GM04503 (cell line): ENCODE results near the gene CTTNBP2.

Source experiments
- DNase-seq: peaks from one replicate; pipeline ENCODE4 v3.0.0-alpha.2; 2012; ENCODE audit warnings: low read depth

The CTTNBP2 gene

DNA sequence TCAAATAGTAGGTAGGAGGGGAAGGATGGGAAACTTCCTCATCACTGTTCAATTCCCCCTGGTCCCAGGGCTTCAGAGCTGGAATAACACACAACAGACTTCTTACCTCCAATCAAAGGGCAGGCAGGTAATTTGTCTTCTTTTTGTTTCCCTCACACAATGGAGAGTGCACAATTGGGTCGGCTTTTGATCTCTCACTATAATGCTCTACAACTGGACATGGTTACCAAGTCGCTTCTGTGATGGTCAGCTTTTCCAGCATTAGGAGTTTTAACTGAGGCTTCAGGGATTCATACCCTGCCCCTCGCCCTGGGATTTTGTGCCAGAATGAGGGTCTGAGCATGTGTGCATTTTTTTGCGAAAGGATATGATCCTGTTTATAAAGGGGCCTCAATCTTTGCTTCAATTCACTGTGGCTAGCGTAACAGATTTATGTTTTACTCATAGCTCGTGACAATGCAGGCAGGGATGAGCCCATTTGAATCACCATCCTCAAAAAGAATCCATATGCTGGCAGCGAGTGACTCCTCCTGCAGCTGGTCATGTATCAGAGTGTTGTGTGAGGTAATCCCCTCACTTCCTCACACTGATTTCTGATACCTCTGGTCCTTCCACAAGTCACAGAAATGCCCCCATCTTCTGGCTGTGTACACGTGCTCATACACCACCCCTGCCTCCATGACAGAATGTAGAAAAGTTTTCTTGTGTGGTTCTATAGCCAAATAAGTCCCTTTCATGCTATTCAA is 189.6 kb downstream of the CTTNBP2 start:
- no peak for DNase-seq

DNA sequence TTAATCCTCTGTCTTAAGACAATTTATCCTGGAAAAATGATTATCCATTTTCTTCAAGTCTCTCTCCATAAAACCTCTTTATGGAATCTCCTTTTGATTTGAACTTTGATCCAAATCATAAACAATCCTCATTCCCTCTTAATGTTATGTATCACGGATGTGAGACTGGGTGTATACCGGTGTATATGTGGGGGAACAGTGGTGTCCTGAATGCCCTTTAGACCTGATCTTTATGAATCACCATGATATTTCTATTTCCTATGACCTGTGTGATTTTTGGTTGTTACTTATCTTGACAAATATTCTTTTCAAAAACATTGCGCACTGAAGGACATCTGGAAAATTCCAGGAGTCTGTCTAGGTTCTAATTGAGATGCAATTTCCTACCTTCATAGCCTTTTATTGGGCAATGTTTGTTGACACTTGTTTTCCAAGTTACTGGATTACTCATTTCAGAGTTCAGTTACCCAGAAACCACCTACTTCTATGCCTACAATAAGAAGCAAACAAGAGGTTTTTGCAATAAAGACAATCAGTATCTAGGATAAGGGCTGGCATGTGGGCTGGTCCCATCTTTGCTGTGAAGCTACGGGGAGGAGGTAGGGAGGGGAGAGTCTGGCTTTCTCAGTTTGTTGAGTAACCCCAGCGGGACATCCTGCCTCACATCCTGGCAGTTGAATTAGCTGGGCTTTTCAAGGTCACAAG is 190.4 kb downstream of the CTTNBP2 start:
- DNase-seq = no peak

DNA sequence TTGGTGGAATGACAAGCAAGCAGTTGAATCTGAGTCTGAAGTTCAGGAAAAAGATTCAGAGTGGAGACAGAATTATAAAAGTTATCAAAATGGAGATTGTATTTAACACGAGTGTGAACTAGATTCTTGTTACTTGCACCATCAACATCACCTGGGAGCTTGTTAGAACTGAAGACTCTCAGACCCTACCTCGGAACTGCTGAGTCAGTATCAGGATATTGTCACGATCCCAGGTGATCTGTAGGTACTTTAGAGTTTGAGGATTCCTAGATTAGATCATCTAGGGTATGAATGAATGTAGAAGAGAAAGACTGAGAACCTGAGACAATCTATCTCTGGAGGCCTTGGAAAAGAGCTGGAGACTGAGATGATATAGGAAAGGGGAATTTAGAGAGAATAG is 194.1 kb downstream of the CTTNBP2 start:
- DNase-seq = no peak

DNA sequence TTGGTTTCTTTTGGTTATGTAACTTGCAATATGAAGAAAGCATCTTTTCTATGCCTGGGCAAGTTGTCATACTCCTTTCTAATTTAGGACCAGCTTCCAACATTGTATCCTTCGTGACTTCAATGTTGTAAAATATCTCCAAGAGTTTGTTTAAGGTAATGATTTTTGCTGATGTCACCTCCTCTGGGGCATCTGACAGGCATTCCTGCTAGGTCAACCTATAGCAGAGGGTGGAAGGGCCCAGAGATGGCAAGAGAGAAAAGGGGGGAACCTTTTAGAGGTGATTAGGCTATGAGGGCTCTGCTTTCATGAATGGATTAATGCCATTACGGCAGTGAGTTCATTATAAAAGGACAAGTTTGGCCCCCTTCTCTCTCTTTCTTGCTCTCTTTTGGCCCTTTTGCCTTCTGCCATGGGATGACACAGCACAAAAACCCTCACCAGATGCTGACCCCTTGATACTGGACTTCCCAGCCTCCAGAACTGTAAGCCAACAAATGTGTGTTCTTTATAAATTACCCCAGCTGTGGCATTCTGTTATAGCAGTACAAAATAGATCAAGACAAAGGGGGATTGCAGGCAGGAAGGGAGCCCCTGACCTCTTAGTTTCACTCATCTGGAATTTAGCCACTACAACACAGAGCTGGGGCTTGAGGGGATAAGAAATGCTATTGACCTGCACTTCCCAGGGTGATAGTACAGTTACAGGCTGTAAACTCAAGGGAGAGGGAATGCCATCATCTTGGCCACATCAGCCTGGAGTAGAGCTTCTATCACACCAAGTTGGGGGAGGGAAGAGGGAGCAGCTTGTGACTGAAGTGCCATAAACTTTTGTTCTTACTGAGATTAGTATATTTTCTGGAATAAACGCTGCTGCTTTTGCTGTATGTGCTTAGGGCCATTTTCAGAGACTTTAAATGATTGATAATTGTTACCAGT is 197.5 kb downstream of the CTTNBP2 start:
- no peak for DNase-seq

DNA sequence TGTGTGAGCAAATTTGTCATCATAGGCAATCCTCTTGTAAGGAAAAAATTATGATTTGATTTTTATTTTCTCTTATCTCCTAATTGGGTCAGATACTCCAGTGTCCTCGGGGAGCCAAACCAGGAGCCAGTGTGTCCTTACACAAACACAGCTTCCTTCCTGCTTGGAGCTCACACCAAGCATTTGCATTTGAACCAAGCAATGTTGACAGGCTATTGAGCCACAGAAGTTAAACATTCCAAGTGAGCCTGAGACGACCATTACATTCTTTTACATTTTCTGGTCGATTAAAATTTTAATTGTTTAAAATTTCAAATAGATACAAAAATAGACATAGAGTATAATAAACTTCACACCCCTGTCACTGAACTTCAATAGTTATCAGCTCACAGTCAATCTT is 198.6 kb downstream of the CTTNBP2 start:
- no peak for DNase-seq

DNA sequence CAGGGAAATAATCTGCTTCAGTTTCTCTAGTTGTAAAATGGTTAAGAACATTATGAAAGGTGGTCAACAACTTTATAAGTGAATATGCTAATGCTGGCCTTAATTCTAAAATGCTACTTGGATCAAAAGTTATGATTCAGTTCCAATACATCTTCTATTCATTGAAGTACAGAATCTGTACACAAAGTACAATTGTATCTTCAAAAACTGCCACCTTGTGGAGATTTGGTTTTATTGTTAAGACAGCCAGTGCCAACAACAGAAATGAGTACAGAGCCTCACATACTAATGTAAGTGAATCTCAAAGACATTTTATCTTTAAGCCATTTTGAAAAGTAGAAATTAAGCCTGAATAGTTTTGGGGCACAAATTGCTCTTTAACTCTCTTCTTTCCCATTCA is 199.4 kb downstream of the CTTNBP2 start:
- no peak for DNase-seq

DNA sequence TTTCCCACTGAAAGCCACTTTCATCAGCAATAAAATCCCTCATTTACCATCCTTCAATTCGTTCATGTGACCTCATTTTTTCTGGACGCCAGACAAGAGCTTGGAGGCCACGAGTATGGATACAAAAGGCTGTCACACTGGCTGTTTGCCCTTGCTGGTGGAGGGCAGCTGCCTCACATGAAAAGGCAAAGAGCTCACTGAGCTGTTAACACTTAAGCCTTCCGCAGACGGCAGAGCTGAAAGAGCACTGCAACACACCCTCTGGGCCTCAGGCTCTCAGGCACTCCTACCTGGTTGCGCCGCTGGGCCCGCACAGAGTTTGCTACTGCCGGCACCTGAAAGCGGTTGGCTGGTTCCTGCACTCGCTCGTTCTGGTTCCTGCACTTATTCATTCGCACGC is 199.9 kb downstream of the CTTNBP2 start:
- no peak for DNase-seq

DNA sequence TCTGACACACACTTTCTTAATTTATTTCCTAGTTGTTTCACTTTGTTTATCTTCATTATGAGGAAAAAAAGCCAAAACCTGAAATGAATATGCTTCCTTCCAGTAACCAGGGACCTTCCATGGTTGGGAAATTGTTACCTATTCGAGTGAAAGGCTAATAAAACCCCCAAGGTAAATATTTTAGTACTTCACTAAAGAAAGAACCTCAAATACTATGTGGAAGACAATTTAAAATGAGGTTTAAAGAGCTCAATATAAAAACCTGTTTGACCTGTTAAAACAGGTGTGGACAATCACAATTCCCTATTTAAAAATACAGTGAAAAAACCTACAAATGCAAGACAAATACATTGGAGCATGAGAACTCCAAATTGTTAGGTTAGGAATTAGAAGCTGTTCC is 200.8 kb downstream of the CTTNBP2 start:
- DNase-seq = no peak

DNA sequence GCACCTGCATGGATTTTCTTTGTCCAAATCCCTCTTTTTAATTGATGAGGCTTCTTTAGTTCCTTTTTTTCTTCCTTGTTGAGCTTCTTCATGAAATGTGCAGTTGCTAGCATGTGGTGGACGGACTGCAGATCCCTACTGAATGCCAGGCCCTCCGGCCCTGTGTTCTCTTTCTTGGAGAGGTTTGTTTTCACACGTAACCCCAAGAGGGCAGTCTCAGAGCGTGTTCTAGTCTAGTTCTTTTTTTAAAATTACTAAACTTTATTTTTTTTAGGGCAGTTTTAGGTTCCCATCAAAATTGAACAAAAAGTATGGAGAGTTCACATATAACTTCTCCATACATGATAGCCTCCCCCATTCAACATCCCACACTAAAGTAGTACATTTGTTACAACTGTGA is 203.4 kb downstream of the CTTNBP2 start:
- DNase-seq = no peak

DNA sequence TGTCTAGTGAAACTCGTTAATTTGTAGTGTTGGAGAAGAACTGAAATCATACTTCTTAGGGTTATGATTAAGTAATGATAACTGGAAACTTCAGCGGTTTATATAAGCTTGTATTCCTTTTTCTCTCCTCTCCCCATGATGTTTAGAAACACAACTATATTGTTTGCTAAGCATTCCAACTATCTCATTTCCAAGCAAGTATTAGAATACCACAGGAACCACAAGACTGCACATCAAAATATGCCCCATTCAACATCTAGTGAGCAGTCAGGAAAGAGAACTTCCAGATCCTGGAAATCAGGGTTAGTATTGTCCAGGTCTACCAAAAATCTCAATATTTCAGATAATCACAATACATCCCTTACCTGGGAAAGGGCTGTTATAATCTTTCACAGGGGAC is 205.8 kb downstream of the CTTNBP2 start:
- DNase-seq = no peak

DNA sequence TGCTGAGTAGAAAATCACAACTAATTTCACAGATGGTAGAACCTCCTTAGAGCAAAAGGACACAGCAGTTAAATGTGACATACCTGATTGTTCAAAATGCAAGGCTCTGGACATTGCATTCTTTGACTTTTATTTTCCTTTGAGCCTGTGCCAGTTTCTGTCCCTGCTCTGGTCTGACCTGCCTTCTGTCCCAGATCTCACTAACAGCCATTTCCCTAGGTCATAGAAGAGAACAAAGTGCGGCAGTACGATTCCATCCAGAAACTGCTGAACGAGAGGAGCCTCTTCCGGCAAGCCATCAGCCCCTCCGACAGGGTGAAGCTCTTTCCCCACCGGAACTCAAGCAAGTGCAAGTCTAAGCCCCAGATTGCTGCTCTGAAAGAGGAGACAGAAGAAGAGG is 206.6 kb downstream of the CTTNBP2 start:
- DNase-seq = no peak

DNA sequence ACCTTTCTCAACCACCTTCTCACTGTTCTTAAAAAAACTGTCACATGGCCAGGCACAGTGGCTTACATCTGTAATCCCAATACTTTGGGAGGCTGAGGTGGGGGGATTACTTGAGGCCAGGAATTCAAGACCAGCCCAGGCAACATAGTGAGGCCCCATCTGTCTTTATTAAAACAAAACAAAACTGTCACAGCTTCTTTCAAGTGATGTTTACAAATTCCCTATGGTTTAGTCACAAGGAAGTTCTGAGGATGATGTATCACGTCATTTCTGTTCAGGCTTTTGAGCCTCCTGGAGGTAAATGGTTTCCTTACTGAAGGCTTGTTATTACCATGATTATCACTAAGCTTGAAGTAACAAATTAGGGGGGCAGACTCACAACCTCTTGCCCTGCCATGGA is 207.2 kb downstream of the CTTNBP2 start:
- no peak for DNase-seq

DNA sequence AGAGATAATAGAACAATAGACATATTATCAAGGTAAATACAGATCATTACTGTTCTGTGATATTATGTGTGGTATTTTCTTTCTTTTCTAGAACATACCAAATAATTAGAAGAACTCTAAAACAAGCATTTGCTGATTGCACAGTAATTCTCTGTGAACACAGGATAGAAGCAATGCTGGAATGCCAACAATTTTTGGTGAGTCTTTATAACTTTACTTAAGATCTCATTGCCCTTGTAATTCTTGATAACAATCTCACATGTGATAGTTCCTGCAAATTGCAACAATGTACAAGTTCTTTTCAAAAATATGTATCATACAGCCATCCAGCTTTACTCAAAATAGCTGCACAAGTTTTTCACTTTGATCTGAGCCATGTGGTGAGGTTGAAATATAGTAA is 207.9 kb downstream of the CTTNBP2 start:
- no peak for DNase-seq

DNA sequence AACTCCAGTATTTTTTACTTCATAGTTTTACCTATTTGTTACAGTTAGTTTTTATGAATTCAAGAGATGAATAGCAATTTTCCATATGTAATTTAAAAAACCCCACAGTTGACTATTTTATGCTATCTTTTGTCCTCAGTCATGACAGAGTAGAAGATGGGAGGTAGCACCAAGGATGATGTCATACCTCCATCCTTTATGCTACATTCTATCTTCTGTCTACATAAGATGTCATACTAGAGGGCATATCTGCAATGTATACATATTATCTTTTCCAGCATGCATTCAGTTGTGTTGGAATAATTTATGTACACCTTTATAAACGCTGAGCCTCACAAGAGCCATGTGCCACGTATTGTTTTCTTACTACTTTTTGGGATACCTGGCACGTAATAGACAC is 209.2 kb downstream of the CTTNBP2 start:
- no peak for DNase-seq

DNA sequence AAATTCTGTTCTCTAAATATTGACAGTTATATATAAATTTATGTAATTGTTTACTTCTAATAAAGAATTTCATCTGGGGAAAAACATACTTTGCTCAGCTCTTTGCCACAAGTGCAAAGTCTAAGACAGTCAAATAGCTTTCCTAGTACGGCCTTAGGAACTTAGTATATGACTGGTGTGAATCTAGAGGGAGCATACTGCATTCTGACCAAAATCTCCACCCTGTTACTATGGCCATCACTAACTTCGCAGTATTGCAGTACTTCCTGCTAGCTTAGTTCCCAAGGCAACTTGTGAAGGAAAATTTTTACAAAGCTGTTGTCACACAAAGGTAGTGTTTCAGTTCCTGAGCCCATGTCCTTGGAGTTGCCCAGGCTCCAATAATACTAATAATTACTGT is 211.9 kb downstream of the CTTNBP2 start:
- no peak for DNase-seq
